Neural progenitor cell (in vitro differentiated cells): ENCODE measurements around the gene DCST1.

ENCODE experiments used
- EZH2 ChIP-seq: fragments of 200-600 bp; sonication (generic); IDR thresholded peaks from 2 replicates; pipeline ENCODE4 v1.6.1; 2017; ENCODE audit warnings: antibody characterized with exemption, mild to moderate bottlenecking, moderate library complexity
- TF ChIP-seq, protein P1 (sequence below): fragments of 200-600 bp; sonication (generic); IDR thresholded peaks from 2 replicates; pipeline ENCODE4 v1.5.1; 2017; ENCODE audit warnings: antibody characterized with exemption, mild to moderate bottlenecking

DNA sequence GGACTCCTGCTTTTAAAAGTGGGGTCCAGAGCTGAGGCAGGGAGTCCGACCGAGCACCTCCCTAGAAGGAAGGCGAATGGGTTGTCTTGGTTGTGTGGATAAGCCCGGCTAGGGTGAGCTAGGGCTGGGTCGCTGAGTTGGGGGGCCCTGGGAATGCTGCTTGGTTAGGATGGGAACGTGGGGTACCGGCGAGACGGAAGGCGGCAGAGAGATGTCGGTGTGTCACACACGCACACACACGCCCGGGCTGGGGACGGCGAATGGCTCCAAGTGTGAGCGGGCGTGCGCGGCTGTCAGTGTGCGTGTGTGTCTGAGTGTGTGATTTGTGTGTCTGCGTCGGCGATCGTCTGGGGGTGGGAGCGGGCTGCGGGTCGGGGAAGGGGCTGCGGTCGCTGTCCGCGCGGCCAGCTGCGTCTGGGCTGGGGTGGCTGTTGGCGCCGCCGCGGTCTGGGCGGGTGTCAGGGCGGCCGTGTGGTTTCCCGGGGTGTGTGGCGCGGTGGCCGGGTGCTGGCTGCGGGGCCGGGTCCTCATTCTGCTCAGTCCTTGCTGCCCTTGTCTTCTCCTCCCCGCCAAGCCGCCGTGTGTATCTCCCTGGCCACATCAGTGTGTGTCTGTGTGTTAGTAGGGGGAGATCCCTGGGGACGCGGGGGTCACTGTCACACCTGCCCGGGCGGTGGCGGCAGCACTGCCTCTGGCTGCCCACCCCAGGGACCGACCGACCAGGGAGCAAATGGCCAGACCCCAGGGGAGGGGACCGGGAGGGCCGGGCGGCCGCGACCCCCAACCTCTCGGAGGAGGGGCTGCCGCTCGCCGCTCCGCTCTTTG is 46.1 kb downstream of the DCST1 start:
- TF ChIP-seq EZH2: peak; percentile 92
- TF ChIP-seq, protein P1, sequence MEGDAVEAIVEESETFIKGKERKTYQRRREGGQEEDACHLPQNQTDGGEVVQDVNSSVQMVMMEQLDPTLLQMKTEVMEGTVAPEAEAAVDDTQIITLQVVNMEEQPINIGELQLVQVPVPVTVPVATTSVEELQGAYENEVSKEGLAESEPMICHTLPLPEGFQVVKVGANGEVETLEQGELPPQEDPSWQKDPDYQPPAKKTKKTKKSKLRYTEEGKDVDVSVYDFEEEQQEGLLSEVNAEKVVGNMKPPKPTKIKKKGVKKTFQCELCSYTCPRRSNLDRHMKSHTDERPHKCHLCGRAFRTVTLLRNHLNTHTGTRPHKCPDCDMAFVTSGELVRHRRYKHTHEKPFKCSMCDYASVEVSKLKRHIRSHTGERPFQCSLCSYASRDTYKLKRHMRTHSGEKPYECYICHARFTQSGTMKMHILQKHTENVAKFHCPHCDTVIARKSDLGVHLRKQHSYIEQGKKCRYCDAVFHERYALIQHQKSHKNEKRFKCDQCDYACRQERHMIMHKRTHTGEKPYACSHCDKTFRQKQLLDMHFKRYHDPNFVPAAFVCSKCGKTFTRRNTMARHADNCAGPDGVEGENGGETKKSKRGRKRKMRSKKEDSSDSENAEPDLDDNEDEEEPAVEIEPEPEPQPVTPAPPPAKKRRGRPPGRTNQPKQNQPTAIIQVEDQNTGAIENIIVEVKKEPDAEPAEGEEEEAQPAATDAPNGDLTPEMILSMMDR: no peak
